Spleen (tissue), 11 donors: ENCODE data around the gene PLA2G4E. TPM values are rescaled to one million over a fixed set of nuclear protein-coding genes. Genes with fewer than 3 reads are reported as not detected.
A peak's percentile ranks its signal among the peaks of the same experiment; 100 is the strongest.

Experiments
- DNase-seq: peaks from one replicate; pipeline ENCODE4 v3.0.0-alpha.2; 2020
- H3K27ac ChIP-seq, 8 donors: fragments of 200-600 bp; sonication (generic) in 7 of 8; 1 replicate in 4 of 8; 2 replicates in 4 of 8; pipeline versions ENCODE4 v1.5.0 to v1.8.0; 2016 to 2021; ENCODE audit warnings: inconsistent platforms in 4 of 8, mild to moderate bottlenecking in 4 of 8, moderate library complexity in 1 of 8
- H3K27me3 ChIP-seq, 7 donors: fragments of 200-600 bp; sonication (generic) in 6 of 7; replicated peaks in 1 of 7; 1 replicate in 4 of 7; 2 replicates in 3 of 7; pipeline versions ENCODE4 v1.5.0 to v1.8.0; 2016 to 2021; ENCODE audit warnings: inconsistent platforms in 3 of 7, mild to moderate bottlenecking in 1 of 7
- H3K36me3 ChIP-seq, 6 donors: fragments of 200-600 bp; sonication (generic) in 5 of 6; 1 replicate in 4 of 6; 2 replicates in 2 of 6; pipeline versions ENCODE4 v1.5.0 to v1.8.0; 2016 to 2021; ENCODE audit warnings: inconsistent platforms in 2 of 6
- H3K4me1 ChIP-seq, 6 donors: fragments of 200-600 bp; sonication (generic) in 5 of 6; 1 replicate in 3 of 6; 2 replicates in 3 of 6; pipeline versions ENCODE4 v1.5.0 to v1.8.0; 2016 to 2021; ENCODE audit warnings: inconsistent platforms in 3 of 6
- H3K4me3 ChIP-seq, 8 donors: fragments of 200-600 bp; sonication (generic) in 7 of 8; 1 replicate in 4 of 8; 2 replicates in 4 of 8; pipeline versions ENCODE4 v1.5.0 to v1.8.0; 2016 to 2021; ENCODE audit warnings: inconsistent platforms in 4 of 8, mild to moderate bottlenecking in 4 of 8, moderate library complexity in 2 of 8
- H3K9me3 ChIP-seq, 8 donors: fragments of 200-600 bp; sonication (generic) in 7 of 8; 1 replicate in 4 of 8; 2 replicates in 4 of 8; pipeline versions ENCODE4 v1.5.0 to v1.8.0; 2016 to 2021; ENCODE audit warnings: inconsistent platforms in 4 of 8
- CTCF ChIP-seq, 11 experiments: fragments of 200-600 bp in 7 of 11; fragments of 450-650 bp in 4 of 11; sonication (generic) in 4 of 11; IDR thresholded peaks in 8 of 11; conservative IDR thresholded peaks in 3 of 11; 1 replicate in 7 of 11; 2 replicates in 4 of 11; pipeline versions ENCODE4 v1.4.0 to v1.8.0; 2016 to 2021; ENCODE audit warnings: antibody characterized with exemption in 11 of 11, inconsistent platforms in 4 of 11, mild to moderate bottlenecking in 1 of 11
- POLR2A ChIP-seq, 3 donors: fragments of 450-650 bp; IDR thresholded peaks; one replicate each; pipeline ENCODE4 v1.5.1; 2017; ENCODE audit warnings: antibody characterized with exemption in 3 of 3, mild to moderate bottlenecking in 1 of 3
- POLR2AphosphoS5 ChIP-seq, 3 donors: sonication (generic); formaldehyde crosslinking; IDR thresholded peaks; one replicate each; pipeline ENCODE4 v1.5.1; 2017; ENCODE audit warnings: antibody characterized with exemption in 3 of 3
- WGBS, 5 donors: extraction: QIAGEN DNeasy Blood & Tissue Kit in 3 of 5; methylation state at CpG; one replicate each; pipeline versions ENCODE4 v1.1.5 to v1.1.7; 2013 to 2018; 5-methylcytosine and 5-hydroxymethylcytosine counted together
- intact Hi-C: fragments of 100-400 bp; cut with DNase I; formaldehyde crosslinking; loops from one replicate; pipeline ENCODE4 v1.15.0; 2023; ENCODE audit warnings: low total_unique reads
- polyA plus RNA-seq, 3 donors: library from polyadenylated mRNA; stranded (reverse); fragments of 200-250 nt; gene quantifications; one replicate each; pipeline ENCODE4 v1.2.1, GENCODE V29; 2013
- total RNA-seq, 7 donors: library from RNA; depleted of rRNA in 3 of 7; stranded (reverse); fragments of >200 nt in 3 of 7; fragmentation: NEBNext Ultra II Directional in 4 of 7; extraction: Animal tissue kit (Norgen Biotek cat#: 25700) in 4 of 7; gene quantifications; one replicate each; pipeline versions ENCODE4 v1.1.0 to v1.2.1, GENCODE V29; 2016 to 2021
- donor health status: healthy with polysubstance abuse.
- donor health status: DM: no; HTN: no; CAD: no; lungs with moderate emphysema.
- donor health status: DM: no; HTN: no; CAD: no.
- donor health status: Bipolar disorder and iron deficiency.
- donor health status: healthy.
- donor health status: DM: no; HTN: no; CAD: no.
- donor health status: DM: yes; HTN: yes; CAD: no.

The PLA2G4E gene
- total and polyA plus RNA-seq, 10 donors, result not detected

GRCh38 chr15:41944313-41944940 lies 76.4 kb downstream of the PLA2G4E start:
- intact Hi-C loops, result no loop called here
- Histone ChIP-seq H3K9me3 (no peaks in the 10 kb centered on the region), H3K36me3 (peaks cover 0 to 70% (median 16%) of the 10 kb centered on the region in 6 donors), H3K27ac (peak overlapping the region in 3 of 8 donors; percentile 3 to 36 (median 22)), H3K4me1 (peaks cover 0 to 12% (median 0%) of the 10 kb centered on the region in 6 donors), H3K27me3 (no peaks in the 10 kb centered on the region), H3K4me3 (no peak overlapping the region)
- no peak for DNase-seq
- 76 to 82% (median 81%) methylated on average over 8 of the region's 8 CpGs for WGBS, 5 donors
- TF ChIP-seq POLR2AphosphoS5 (IDR thresholded peaks at IDR 0.05) (no peak), POLR2A (IDR thresholded peaks at IDR 0.05) (no peak), CTCF (IDR thresholded peaks at IDR 0.05 in 8 of 11, conservative IDR thresholded peaks at IDR 0.05 in 3 of 11) (no peak)

- H3K9me3 ChIP-seq, result no peaks in the 10 kb centered on the region
- intact Hi-C loops, result no loop called here
- H3K36me3 ChIP-seq, result peaks cover 0 to 69% (median 16%) of the 10 kb centered on the region in 6 donors
- no peaks in the 10 kb centered on the region for H3K27me3 ChIP-seq
- H3K27ac ChIP-seq, result peak overlapping the region in 3 of 8 donors; percentile 3 to 36 (median 22)
- no peak overlapping the region for H3K4me3 ChIP-seq
- TF ChIP-seq CTCF (IDR thresholded peaks at IDR 0.05 in 8 of 11, conservative IDR thresholded peaks at IDR 0.05 in 3 of 11) (no peak), POLR2AphosphoS5 (IDR thresholded peaks at IDR 0.05) (no peak), POLR2A (IDR thresholded peaks at IDR 0.05) (no peak)
- H3K4me1 ChIP-seq, result peaks cover 0 to 12% (median 0%) of the 10 kb centered on the region in 6 donors
- WGBS, 5 donors, result 89 to 96% (median 91%) methylated on average over 2 to 6 of the region's 6 CpGs
- no peak for DNase-seq
Observed at GRCh38 chr15:41943543-41944312, 77.1 kb downstream of the PLA2G4E start.

GRCh38 chr15:41942886-41943285 lies 78.0 kb downstream of the PLA2G4E start:
- Histone ChIP-seq H3K4me3 (no peak overlapping the region), H3K27ac (no peak overlapping the region), H3K9me3 (no peaks in the 10 kb centered on the region), H3K4me1 (peaks cover 3 to 21% (median 5%) of the 10 kb centered on the region in 6 donors), H3K36me3 (peaks cover 0 to 66% (median 16%) of the 10 kb centered on the region in 6 donors), H3K27me3 (no peaks in the 10 kb centered on the region)
- TF ChIP-seq POLR2A (IDR thresholded peaks at IDR 0.05) (no peak), POLR2AphosphoS5 (IDR thresholded peaks at IDR 0.05) (no peak), CTCF (IDR thresholded peaks at IDR 0.05 in 8 of 11, conservative IDR thresholded peaks at IDR 0.05 in 3 of 11) (no peak)
- intact Hi-C loops, result no loop called here
- WGBS, 5 donors, result 82 to 88% (median 83%) methylated on average over 7 of the region's 7 CpGs
- no peak for DNase-seq
